Activated gamma-delta T cell treated with Interleukin-2 at 50 U/mL for 16 hours (primary cell): Measurements from ENCODE around the gene CAMKK1.

ENCODE experiments used
- DNase-seq: peaks from one replicate; pipeline ENCODE4 v3.0.0-alpha.2; 2020

Gene CAMKK1

DNA sequence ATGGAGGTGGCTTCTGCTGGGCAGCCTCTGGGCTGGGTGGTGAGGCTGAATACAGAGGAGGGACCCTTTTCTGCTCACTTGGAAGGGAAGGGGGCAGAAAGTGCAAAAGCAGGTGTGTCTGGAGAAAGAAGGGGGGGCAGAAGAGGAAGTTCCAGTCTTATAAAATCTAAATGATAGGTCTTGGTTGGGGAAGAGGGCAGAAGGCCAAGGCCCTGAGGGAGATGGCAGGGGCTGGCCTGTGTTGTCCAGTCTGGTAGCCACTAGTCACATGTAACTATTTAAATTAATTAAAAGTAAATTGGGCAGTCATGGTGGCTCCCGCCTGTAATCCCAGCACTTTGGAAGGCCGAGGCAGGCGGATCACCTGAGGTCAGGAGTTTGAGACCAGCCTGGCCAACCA is 2.5 kb upstream of the CAMKK1 start:
- DNase-seq: no peak

GRCh38 chr17:3894911-3895343 is 2.1 kb upstream of the CAMKK1 start:
- no peak for DNase-seq

DNA sequence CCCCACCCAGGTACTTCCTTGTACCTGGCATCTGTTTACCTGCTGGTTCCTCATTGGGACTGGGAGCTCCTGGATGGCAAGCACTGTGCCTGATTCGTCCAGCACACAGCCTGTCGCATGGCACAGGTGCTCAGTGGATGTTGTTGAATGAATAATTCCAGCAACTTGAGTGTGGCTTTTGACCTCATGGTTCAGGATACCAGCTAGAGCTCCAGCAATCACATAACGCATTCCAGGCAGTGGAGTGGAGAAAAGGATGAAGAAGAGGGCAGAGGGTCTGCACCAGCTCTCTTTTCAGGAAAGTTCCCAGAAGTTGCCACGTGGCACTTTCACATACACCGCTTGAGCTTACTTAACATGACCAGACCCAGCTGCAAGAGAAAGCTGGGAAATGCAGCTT is 1.3 kb upstream of the CAMKK1 start:
- DNase-seq: no peak

- DNase-seq: no peak
Observed at GRCh38 chr17:3893720-3894116, 865 bp upstream of the CAMKK1 start.

- peak; percentile 77 for DNase-seq
Observed at GRCh38 chr17:3892095-3892998, 506 bp downstream of the CAMKK1 start.

DNA sequence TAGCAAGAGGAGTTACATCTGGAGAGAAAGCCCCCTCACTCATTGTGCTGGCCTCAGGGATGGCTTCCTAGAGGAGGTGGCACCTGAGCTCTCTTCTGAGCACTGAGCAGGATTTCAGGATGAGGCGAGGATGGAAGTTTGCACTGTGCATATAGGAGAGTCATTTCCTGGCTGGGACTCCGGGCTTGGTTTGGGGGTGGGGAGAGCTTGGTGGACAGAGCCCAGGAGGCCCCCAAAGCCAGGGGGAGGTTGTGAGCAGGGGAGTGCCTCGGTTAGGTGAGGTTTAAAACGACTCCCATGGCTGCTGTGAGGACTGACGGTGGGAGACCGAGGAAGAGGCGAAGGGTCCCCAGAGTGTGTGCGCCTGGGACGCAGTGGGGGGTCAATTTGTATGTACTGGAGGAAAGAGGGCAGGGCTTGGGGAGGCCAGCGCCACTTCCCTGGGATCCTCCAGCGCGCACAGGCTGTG is 1.2 kb downstream of the CAMKK1 start:
- no peak for DNase-seq

DNA sequence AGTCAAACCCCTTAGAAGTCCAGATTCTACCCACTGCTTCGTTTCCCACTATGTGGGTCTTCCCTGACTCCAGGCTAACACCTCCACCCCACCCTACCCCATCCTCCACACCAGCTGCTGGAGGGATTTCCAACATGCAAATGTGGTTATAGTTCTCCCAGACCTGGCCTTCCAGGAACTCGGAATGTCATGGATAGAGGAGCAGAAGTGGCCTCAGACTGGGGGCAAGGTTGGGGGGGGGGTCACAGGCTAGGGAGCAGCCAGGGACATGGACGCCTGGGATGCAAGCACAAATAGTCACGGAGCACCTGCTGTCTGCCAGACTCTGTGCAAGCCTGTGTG is 2.0 kb downstream of the CAMKK1 start:
- DNase-seq: no peak

DNA sequence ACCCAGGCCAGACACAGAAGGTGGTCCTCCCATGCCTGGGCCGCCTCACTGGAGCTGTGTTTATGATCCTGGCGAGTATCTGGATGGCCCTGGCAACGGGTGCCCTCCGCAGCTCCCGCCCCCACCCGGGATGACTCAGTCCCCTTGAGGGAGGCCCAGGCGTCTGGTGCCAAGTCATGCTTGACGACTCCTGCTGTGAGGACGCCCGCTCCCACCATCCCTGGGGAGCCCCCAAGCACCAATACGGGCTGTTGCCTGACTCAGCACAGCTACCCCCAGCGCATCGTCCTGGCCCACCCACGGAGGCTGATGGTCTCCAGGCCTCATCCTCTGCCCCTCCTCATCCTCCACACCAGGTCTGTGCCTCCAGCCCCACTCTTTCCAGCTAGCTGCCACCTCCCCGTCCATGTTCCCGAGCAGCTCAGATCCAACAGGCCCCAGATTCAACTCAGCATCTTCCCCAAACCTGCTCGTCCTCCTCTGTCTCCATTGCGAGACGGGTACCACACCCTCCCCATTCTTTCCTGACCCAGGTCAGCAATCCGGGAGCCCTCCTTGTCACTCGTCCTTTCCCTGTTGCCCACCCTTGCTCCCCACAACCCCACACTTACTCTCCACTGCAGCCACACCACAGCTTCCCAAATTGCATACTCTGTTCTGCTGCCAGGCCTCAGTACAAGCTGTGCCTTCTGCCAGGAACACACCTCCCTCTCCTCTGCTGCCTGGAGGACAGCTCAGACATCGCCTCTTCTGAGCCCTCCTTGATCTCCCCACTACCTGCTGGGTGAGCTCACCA is 2.6 kb downstream of the CAMKK1 start:
- DNase-seq: no peak

DNA sequence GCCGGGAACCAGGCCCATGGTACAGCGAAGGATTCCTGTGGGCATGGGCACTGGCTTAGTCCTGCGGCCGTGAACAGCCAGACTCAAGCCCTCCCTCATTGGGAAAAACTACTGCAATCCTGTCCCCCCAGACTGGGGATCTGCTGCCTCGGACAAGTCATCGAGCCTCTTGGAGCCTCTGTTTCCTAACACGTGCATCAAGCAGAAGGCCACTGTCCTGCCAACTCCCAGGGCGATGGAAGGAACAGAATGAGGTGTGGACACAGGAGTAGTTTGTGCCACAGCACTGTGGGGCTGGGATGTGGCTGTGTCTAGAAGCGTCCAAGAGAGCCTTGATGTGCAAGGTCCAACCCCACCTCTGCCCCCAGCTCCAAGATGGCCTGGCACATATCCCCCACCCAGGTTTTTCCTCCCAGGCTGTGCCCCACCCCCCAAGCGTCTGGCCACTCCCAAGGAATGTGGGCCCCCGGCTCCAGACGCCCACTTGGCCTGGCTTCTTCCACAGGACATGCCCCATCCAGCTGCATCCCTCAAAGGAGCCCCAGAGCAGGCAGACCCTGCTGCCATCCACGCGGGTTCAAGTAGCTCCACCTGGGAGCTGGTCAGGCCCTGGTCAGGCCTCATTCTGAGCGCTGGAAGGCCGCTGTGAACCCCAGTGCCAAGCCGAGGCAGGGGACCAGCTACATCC is 3.4 kb downstream of the CAMKK1 start:
- no peak for DNase-seq

- DNase-seq: no peak
Observed at GRCh38 chr17:3888343-3889171, 4.3 kb downstream of the CAMKK1 start.

DNA sequence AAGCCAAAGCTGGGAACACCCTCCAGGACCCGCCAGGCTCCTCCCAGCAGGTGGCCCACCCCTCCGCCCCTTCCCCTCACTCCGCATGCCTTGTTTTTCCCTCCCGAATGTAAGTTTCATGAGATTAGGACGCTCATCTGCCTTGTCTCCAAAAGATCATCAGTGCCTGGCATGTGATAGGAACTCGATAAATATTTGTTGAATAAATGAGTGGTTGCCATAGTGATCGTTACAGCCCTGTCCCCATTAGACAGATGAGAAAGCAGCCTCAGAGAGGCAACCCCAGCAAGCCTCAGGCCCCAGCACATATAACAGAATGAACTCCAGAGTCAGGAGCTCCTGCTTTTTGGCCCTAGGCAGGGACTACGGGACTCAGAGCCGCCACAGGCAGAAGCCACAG is 5.0 kb downstream of the CAMKK1 start:
- no peak for DNase-seq

GRCh38 chr17:3887394-3887793 is 5.5 kb downstream of the CAMKK1 start:
- no peak for DNase-seq

- no peak for DNase-seq
Observed at GRCh38 chr17:3886776-3887175, 6.1 kb downstream of the CAMKK1 start.

GRCh38 chr17:3885970-3886369 is 6.9 kb downstream of the CAMKK1 start:
- no peak for DNase-seq

- no peak for DNase-seq
Observed at GRCh38 chr17:3885271-3885670, 7.6 kb downstream of the CAMKK1 start.

- DNase-seq: no peak
Observed at GRCh38 chr17:3884188-3884587, 8.7 kb downstream of the CAMKK1 start.

DNA sequence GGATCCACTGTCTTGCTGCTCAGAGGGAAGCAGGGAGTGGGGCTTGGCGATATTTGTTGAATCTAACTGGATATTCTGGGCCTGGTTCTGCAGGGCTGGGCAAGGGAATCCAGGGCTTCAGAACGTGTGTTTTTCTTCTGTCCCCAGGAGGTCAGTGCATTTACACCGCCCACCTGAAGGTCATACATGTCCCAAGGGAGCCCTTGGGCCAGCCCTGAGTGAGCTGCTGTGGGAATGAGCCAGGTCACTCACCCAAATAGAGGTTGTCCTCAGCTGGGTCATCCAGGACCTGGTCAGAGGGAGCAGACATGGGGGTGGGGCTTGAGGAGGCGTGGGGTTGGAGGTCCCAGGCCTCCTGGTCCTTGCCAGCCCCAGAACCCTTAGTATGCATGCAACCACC is 10.6 kb downstream of the CAMKK1 start:
- DNase-seq: no peak

DNA sequence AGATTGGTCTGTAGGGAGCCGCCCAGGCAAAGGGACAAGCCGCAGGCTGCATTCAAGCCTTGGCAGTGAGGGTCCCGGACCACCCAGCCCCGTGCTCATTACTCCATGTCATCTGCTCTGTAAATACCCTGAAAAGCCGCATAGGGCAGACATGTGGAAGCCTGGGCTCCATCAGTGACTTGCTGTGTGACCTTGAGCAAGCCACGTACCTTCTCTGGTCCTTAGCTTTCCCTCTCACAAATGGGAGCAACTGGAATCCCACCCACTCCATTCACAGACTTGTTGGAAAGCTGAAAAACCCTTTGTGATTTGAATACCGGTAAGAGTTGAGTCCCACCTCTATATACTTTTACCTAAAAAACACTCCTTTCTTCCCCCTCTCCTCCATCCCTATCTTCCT is 11.9 kb downstream of the CAMKK1 start:
- DNase-seq: no peak

DNA sequence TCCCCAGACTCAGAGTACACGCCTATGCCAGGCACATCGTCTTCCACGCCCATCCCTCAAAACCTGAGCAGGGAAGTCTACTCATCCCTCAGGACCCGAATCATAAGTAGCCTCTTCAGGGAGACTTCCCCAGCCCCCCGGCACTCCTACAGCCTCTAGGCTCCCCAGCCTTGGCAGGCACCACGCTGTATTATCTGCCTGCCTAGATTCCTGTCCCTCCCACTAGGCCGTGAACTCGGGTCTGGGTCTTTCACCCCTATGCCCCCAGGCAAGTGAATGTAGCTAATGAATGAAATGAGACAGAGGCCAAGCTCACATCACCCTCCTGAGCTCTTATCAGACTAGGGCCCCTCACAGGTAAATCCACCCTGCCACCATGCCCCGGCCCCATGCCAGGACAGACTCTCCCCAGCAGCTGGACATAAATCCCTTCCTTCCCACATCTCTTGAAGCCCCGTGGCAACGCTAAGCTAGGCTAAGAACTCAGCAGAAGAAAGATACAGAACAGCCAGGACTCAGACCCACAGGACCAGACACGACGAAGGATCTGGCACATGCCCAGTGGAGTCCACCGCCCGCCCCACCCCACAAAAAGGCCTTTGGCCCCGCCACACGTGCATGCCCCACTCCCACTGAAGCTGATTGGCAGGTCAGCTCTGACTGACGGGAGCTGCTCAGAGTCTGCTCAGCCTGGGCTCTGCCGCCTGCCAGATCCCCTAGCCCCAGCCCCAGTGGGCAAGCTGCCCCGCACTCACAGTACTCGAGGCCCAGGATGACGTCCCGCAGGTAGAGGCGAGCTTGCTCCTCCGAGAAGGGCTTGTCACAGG is 13.0 kb downstream of the CAMKK1 start:
- DNase-seq: no peak

- DNase-seq: no peak
Observed at GRCh38 chr17:3879186-3879585, 13.7 kb downstream of the CAMKK1 start.

- no peak for DNase-seq
Observed at GRCh38 chr17:3877220-3877619, 15.6 kb downstream of the CAMKK1 start.

GRCh38 chr17:3875317-3875716 is 17.5 kb downstream of the CAMKK1 start:
- no peak for DNase-seq
